Right cardiac atrium (tissue), 5 donors: ENCODE data around the gene MED13L. TPM values are rescaled to one million over a fixed set of nuclear protein-coding genes. Genes with fewer than 3 reads are reported as not detected.
A peak's percentile ranks its signal among the peaks of the same experiment; 100 is the strongest.

ENCODE experiments used
- ATAC-seq, 2 donors: fragments of 200-7000 bp; cut with Tn5 transposase; one replicate each; pipeline versions ENCODE4 v1.8.0 to v1.9.1; 2020; ENCODE audit warnings: moderate library complexity in 2 of 2, mild to moderate bottlenecking in 1 of 2
- DNase-seq, 3 donors: peaks; one replicate each; pipeline ENCODE4 v3.0.0-alpha.2; 2020
- H3K27ac ChIP-seq: one replicate; pipeline ENCODE4 v1.5.1; 2013; ENCODE audit warnings: mild to moderate bottlenecking, low read length, control low read depth, moderate library complexity
- H3K27me3 ChIP-seq: one replicate; pipeline ENCODE4 v1.6.1; 2013; ENCODE audit not compliant: control insufficient read depth, insufficient read depth
- H3K4me1 ChIP-seq: one replicate; pipeline ENCODE4 v1.6.1; 2013; ENCODE audit warnings: low read length; ENCODE audit not compliant: control insufficient read depth, insufficient read depth
- H3K4me3 ChIP-seq: one replicate; pipeline ENCODE4 v1.5.1; 2013; ENCODE audit warnings: low read length, control low read depth
- H3K9me3 ChIP-seq: one replicate; pipeline ENCODE4 v1.6.1; 2013; ENCODE audit warnings: low read length; ENCODE audit not compliant: control insufficient read depth
- WGBS: extraction: QIAGEN DNeasy Blood & Tissue Kit; methylation state at CpG from one replicate; pipeline ENCODE4 v1.1.7; 2013; 5-methylcytosine and 5-hydroxymethylcytosine counted together
- intact Hi-C, 4 donors: fragments of 100-400 bp; cut with DNase I; formaldehyde crosslinking; loops; one replicate each; pipeline versions ENCODE4 v1.11.0 to v1.14.0; 2022 to 2023
- polyA plus RNA-seq: library from polyadenylated mRNA; stranded (reverse); fragments of 200-250 nt; gene quantifications from one replicate; pipeline ENCODE4 v1.2.3, GENCODE V29; 2013
- total RNA-seq, 4 donors: library from RNA; stranded (reverse); fragmentation: NEBNext Ultra II Directional; extraction: Animal tissue kit (Norgen Biotek cat#: 25700); gene quantifications; one replicate each; pipeline ENCODE4 v1.2.1, GENCODE V29; 2021
- donor health status: healthy with polysubstance abuse.
- donor health status: DM: no; HTN: yes; CAD: no.
- donor health status: DM: no; HTN: no; CAD: no.
- donor health status: DM: no; HTN: yes; CAD: no; lungs with severe emphysema.
- donor health status: DM: yes; HTN: yes; CAD: no.

The MED13L gene
- total and polyA plus RNA-seq, 5 donors = 15.6 to 73.5 (median 69.0) TPM

- Histone ChIP-seq H3K27me3 (no peaks in the 10 kb centered on the region), H3K9me3 (no peaks in the 10 kb centered on the region), H3K4me3 (no peak overlapping the region), H3K4me1 (peaks cover 12% of the 10 kb centered on the region), H3K27ac (no peak overlapping the region)
- DNase-seq (peak in 2 of 3 donors; percentile 56 to 65), ATAC-seq (peak in 1 of 2 donors; percentile 45)
- WGBS = 70% methylated on average over 7 of the region's 7 CpGs
- intact Hi-C loops = no loop called here
Measured at GRCh38 chr12:116066381-116067230, 210.9 kb downstream of the MED13L start.

DNA sequence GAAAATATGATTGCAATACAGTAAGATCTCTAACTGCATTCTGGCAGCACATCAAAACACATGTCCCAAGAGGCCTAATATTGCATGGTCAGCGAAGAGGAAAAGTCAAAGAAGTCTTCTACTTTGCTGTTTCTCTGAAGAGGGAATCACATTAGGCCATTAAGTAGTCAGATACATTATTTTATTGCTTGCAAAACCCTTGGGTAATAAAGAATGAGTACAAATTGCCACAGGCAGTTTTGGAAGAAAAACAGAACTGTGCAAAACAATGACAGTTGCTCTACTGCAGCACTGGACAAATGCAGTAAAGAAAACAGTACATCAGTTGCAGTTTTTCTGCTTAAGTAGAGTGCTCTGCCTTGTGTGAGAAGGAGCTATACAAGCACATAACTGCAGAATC lies 211.9 kb downstream of the MED13L start:
- H3K27me3 ChIP-seq = no peaks in the 10 kb centered on the region
- WGBS = 50% methylated on average over 1 of the region's 1 CpG
- ATAC-seq (no peak), DNase-seq (no peak)
- no peak overlapping the region for H3K4me3 ChIP-seq
- peaks cover 11% of the 10 kb centered on the region for H3K4me1 ChIP-seq
- H3K27ac ChIP-seq = no peak overlapping the region
- intact Hi-C loops = no loop called here
- no peaks in the 10 kb centered on the region for H3K9me3 ChIP-seq

DNA sequence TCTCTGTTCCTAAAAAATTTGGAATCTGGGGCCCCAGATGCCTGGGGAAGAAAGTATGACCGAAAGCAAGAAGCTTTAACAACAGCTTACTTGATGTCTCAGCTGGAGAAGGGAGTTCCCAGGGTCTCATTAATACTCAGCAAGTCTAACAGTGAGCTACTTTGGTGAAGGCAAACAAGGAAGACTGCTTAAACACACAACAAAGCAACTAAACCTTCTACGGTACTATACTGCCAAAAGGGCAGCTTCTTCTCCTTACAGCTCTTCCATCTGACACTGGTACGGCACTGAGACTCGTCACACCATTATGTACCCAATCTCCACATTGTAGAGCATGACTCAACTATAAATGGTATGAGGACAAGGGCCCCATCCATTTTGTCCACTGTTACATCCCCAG lies 213.0 kb downstream of the MED13L start:
- ATAC-seq = no peak
- no peak overlapping the region for H3K27ac ChIP-seq
- intact Hi-C loops = no loop called here

DNA sequence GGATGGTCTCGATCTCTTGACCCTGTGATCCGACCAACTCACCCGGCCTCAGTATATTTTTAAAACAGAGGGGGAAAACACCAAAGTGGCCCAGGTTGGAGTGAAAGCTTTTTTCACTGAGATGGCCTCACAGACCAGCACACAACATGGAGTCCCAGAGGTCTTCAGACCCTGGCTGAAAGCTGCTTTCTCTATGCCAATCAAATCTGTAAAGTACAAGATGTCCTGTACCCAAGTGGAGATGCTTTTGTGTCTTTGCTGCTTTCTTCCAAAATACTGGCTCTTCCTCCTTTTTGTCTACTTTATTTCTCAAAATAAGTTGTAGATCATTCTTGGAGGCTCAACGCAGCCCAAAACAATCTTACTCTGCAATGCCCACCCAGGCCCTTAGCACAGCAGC lies 214.8 kb downstream of the MED13L start:
- DNase-seq (no peak), ATAC-seq (peak in 1 of 2 donors; percentile 37)
- H3K27me3 ChIP-seq = no peaks in the 10 kb centered on the region
- H3K4me1 ChIP-seq = peaks cover 9% of the 10 kb centered on the region
- H3K9me3 ChIP-seq = no peaks in the 10 kb centered on the region
- no peak overlapping the region for H3K27ac ChIP-seq
- intact Hi-C loops = no loop called here
- 93% methylated on average over 4 of the region's 4 CpGs for WGBS
- H3K4me3 ChIP-seq = no peak overlapping the region

More for the DNA sequence above, 213.0 kb downstream of the MED13L start:
- H3K4me3 ChIP-seq = no peak overlapping the region
- peaks cover 11% of the 10 kb centered on the region for H3K4me1 ChIP-seq
- 91% methylated on average over 4 of the region's 4 CpGs for WGBS
- H3K27me3 ChIP-seq = no peaks in the 10 kb centered on the region
- no peak for DNase-seq
- H3K9me3 ChIP-seq = no peaks in the 10 kb centered on the region

DNA sequence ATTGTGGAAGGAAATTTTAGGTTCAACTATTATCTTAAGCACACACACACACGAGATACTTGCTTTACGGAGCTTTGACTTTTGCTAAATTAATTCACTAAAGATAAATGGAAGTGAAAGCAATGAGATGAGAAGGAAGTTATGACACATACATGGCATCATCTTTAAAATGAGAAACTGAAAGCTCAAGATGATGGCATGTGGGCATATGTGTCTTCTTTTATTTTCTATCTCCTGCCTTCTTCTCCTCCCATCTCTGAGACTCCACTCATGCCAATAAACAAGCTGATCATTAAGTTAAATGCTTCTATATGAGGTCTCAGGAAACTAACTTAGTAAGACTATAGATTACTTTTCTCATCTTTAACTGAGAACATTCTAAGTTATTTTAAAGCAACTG lies 216.7 kb downstream of the MED13L start:
- ATAC-seq = no peak
- intact Hi-C loops = no loop called here
- Histone ChIP-seq H3K4me3 (no peak overlapping the region), H3K27ac (no peak overlapping the region), H3K4me1 (peaks cover 7% of the 10 kb centered on the region), H3K9me3 (no peaks in the 10 kb centered on the region), H3K27me3 (no peaks in the 10 kb centered on the region)
- WGBS = 49% methylated on average over 2 of the region's 2 CpGs
- no peak for DNase-seq

DNA sequence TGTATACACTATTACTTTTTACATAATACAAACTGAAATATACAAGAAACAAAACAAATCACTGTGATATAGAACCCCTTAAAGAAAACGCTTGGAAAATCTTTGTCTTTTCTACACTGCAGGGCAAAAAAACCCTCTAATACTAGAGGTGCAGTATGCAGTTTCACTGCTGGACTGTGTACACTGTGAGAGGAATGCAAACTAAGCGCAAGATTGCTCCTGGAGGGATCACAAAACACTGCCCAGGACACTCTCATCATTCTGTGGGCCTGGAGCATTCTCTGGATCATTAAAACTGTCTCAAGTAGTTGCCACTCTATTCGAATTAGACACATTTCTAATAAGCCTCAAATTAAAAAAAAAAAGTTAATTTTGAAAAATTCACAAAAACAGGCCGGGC lies 217.6 kb downstream of the MED13L start:
- Histone ChIP-seq H3K4me3 (no peak overlapping the region), H3K27me3 (no peaks in the 10 kb centered on the region), H3K9me3 (no peaks in the 10 kb centered on the region), H3K4me1 (peaks cover 6% of the 10 kb centered on the region), H3K27ac (no peak overlapping the region)
- intact Hi-C loops = no loop called here
- no peak for DNase-seq
- WGBS = 87% methylated on average over 4 of the region's 4 CpGs
- no peak for ATAC-seq

DNA sequence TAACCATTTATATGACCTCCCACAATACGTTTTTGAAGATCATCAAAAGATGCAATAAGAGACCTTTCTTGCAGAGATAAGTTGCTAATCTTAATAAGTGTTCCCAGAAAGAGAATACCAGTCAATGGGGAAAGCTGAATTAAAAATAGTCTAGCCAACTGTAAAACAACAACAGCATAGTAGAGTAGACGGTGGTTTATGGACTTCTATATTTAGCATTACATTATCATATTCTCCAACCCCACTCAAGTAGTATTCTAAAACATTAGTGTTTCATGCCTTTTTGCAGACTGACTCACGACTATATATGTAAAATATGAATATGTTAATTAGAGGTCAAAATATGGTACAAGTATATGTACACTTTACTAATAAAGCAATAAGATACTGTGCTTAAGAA lies 218.9 kb downstream of the MED13L start:
- Histone ChIP-seq H3K9me3 (no peaks in the 10 kb centered on the region), H3K4me3 (no peak overlapping the region), H3K27ac (no peak overlapping the region), H3K27me3 (no peaks in the 10 kb centered on the region), H3K4me1 (peaks cover 8% of the 10 kb centered on the region)
- intact Hi-C loops = no loop called here
- no peak for DNase-seq
- no peak for ATAC-seq
- 41% methylated on average over 3 of the region's 3 CpGs for WGBS

GRCh38 chr12:116057356-116057755 lies 220.1 kb downstream of the MED13L start:
- DNase-seq (no peak), ATAC-seq (no peak)
- H3K27me3 ChIP-seq = no peaks in the 10 kb centered on the region
- peaks cover 2% of the 10 kb centered on the region for H3K4me1 ChIP-seq
- H3K9me3 ChIP-seq = no peaks in the 10 kb centered on the region
- intact Hi-C loops = no loop called here
- no peak overlapping the region for H3K4me3 ChIP-seq
- no peak overlapping the region for H3K27ac ChIP-seq
- 87% methylated on average over 3 of the region's 3 CpGs for WGBS

GRCh38 chr12:116055895-116056607 lies 221.4 kb downstream of the MED13L start:
- H3K27me3 ChIP-seq = no peaks in the 10 kb centered on the region
- no peak for ATAC-seq
- DNase-seq = no peak
- WGBS = 90% methylated on average over 3 of the region's 3 CpGs
- intact Hi-C loops = no loop called here
- no peaks in the 10 kb centered on the region for H3K9me3 ChIP-seq
- no peak overlapping the region for H3K4me3 ChIP-seq
- H3K4me1 ChIP-seq = peaks cover 3% of the 10 kb centered on the region
- no peak overlapping the region for H3K27ac ChIP-seq

DNA sequence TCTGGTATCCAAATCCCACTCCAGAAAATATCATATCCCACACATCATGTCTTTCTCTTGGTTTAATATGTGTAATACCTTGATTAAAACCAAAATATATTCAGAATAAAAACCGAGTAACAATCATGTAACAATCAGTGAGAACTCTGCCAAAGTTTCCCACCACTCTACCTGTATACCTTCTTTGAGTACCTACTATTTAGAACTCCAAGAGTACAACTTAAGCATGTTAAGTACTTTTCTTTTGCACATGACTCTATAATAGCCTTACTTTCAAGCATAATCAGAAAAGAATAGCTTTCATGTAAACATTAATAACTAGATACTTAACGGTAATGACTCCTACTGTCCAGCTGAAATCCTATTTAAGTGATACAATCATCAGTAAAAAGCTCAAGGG lies 223.2 kb downstream of the MED13L start:
- no peaks in the 10 kb centered on the region for H3K9me3 ChIP-seq
- H3K4me3 ChIP-seq = no peak overlapping the region
- 71% methylated on average over 2 of the region's 2 CpGs for WGBS
- DNase-seq (no peak), ATAC-seq (no peak)
- H3K27me3 ChIP-seq = no peaks in the 10 kb centered on the region
- H3K27ac ChIP-seq = no peak overlapping the region
- intact Hi-C loops = no loop called here
- peaks cover 3% of the 10 kb centered on the region for H3K4me1 ChIP-seq

GRCh38 chr12:116053479-116054200 lies 223.9 kb downstream of the MED13L start:
- Histone ChIP-seq H3K9me3 (no peaks in the 10 kb centered on the region), H3K27ac (no peak overlapping the region), H3K4me1 (peaks cover 3% of the 10 kb centered on the region), H3K4me3 (no peak overlapping the region), H3K27me3 (no peaks in the 10 kb centered on the region)
- ATAC-seq = peak; percentile 90 to 93
- WGBS = 11% methylated on average over 3 of the region's 3 CpGs
- intact Hi-C loops = no loop called here
- peak; percentile 55 to 71 (median 62) for DNase-seq
